HL-60 (cell line): ENCODE data around the gene SLC1A7.
"Not testable (repeated sequence)": the region's sequence is repeated elsewhere in the genome, so short reads cannot be mapped to it uniquely, and the experiment has no call there.

Source experiments
- DNase-seq, 2 experiments: peaks; one replicate each; pipeline ENCODE4 v3.0.0-alpha.2; 2010 to 2020; ENCODE audit warnings: low read depth in 1 of 2, low spot score in 1 of 2
- H3K27ac ChIP-seq: fragments of 250-450 bp; sonication (Bioruptor Pico); replicated peaks from 2 replicates; pipeline ENCODE4 v1.5.1; 2020; ENCODE audit warnings: mild to moderate bottlenecking, moderate library complexity
- H3K27me3 ChIP-seq: fragments of 250-450 bp; sonication (Bioruptor Pico); 2 replicates; pipeline ENCODE4 v1.5.1; 2021; ENCODE audit warnings: mild to moderate bottlenecking, moderate library complexity; ENCODE audit not compliant: insufficient read depth, poor library complexity, severe bottlenecking
- H3K4me3 ChIP-seq: replicated peaks from 2 replicates; pipeline ENCODE4 v1.5.1; 2011; ENCODE audit warnings: mild to moderate bottlenecking, control low read depth, low read length; ENCODE audit not compliant: insufficient read depth
- CTCF ChIP-seq: IDR thresholded peaks from one replicate; pipeline ENCODE4 v1.5.1; 2011; ENCODE audit warnings: low read length, control low read depth, inconsistent platforms; ENCODE audit not compliant: insufficient read depth
- GABPA ChIP-seq: IDR thresholded peaks from 2 replicates; pipeline ENCODE4 v1.6.1; 2012; ENCODE audit warnings: low read depth
- POLR2AphosphoS5 ChIP-seq: IDR thresholded peaks from 2 replicates; pipeline ENCODE4 v1.6.1; 2012; ENCODE audit warnings: low read depth
- REST ChIP-seq: IDR thresholded peaks from 2 replicates; pipeline ENCODE4 v1.6.1; 2012; ENCODE audit warnings: low read depth; ENCODE audit not compliant: insufficient replicate concordance
- SPI1 ChIP-seq: IDR thresholded peaks from 2 replicates; pipeline ENCODE4 v1.6.1; 2012; ENCODE audit warnings: low read depth, mild to moderate bottlenecking, borderline replicate concordance

The SLC1A7 gene

GRCh38 chr1:53188099-53188498 is 45.7 kb upstream of the SLC1A7 start:
- no peaks in the 10 kb centered on the region for H3K27me3 ChIP-seq
- H3K4me3 ChIP-seq: no peak overlapping the region
- TF ChIP-seq POLR2AphosphoS5 (no peak), REST (no peak)
- DNase-seq: no peak
- no peak overlapping the region for H3K27ac ChIP-seq

- no peak for DNase-seq
Measured at GRCh38 chr1:53187401-53187800, 45.0 kb upstream of the SLC1A7 start.

GRCh38 chr1:53186533-53186932 is 44.1 kb upstream of the SLC1A7 start:
- Histone ChIP-seq H3K27ac (no peak overlapping the region), H3K27me3 (no peaks in the 10 kb centered on the region), H3K4me3 (no peak overlapping the region)
- no peak for TF ChIP-seq CTCF
- no peak for TF ChIP-seq POLR2AphosphoS5
- TF ChIP-seq GABPA: no peak
- TF ChIP-seq SPI1: no peak
- TF ChIP-seq REST: no peak
- no peak for DNase-seq

More at GRCh38 chr1:53187401-53187800, 45.0 kb upstream of the SLC1A7 start:
- Histone ChIP-seq H3K27ac (no peak overlapping the region), H3K27me3 (no peaks in the 10 kb centered on the region), H3K4me3 (no peak overlapping the region)
- TF ChIP-seq POLR2AphosphoS5: no peak
- TF ChIP-seq REST: no peak
- TF ChIP-seq GABPA: no peak
- no peak for TF ChIP-seq SPI1
- no peak for TF ChIP-seq CTCF

GRCh38 chr1:53185955-53186297 is 43.5 kb upstream of the SLC1A7 start:
- not testable (repeated sequence) for H3K4me3 ChIP-seq, DNase-seq, H3K27me3 ChIP-seq, H3K27ac ChIP-seq
